Measurements from ENCODE around the gene ADIPOR1. TPM values are rescaled to one million over a fixed set of nuclear protein-coding genes. Genes with fewer than 3 reads are reported as not detected.

ADIPOR1 gene
- total RNA-seq, 2 experiments from 2014 or later: 49.4 to 57.4 TPM

DNA sequence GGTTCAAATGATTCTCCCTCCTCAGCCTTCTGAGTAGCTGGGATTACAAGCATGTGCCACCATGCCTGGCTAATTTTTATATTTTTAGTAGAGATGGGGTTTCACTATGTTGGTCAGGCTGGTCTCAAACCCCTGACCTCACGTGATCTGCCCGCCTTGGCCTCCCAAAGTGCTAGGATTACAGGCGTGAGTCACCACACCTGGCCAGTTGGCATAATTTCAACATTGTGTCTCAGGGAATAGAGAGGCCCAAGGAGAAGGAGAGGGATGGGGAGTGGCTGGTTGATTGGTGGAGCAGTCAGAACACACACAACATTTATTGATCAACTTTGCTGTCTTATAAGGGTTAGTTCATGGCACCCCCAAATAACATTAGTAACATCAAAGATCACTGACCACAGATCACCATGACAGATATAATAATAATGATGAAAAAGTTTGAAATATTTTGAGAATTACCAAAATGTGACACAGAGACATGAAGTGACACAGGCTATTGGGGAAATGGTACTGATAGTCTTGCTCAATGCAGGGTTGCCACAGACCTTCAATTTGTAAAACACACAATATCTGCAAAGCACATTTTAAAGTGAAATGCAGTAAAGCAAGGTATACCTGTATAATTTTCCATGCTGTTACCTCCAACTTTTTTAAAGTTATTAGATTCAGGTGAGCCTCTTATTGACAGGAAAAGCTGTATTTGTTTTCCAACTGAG, 24.8 kb upstream of the ADIPOR1 start:
- Histone ChIP-seq H4K20me1 (ENCODE audit: insufficient read depth, low read length) (no peaks in the 10 kb centered on the region), H2AFZ (ENCODE audit: low read length) (no peak overlapping the region), H3K4me1 (ENCODE audit: insufficient read depth, low read length, poor library complexity, severe bottlenecking) (no peaks in the 10 kb centered on the region), H3K9me3 (ENCODE audit: low read length) (no peaks in the 10 kb centered on the region), H3K4me3 (ENCODE audit: low read depth, low read length, poor library complexity, severe bottlenecking) (no peak overlapping the region), H3K27ac (ENCODE audit: low read depth, low read length, poor library complexity, severe bottlenecking) (no peak overlapping the region), H3K4me2 (ENCODE audit: low read length) (no peak overlapping the region), H3K79me2 (ENCODE audit: insufficient read depth, low read depth, low read length) (no peaks in the 10 kb centered on the region), H3K36me3 (ENCODE audit: insufficient read depth, low read length) (no peaks in the 10 kb centered on the region), H3K9me2 (ENCODE audit: insufficient read depth, low read length) (no peaks in the 10 kb centered on the region)
- no peak for TF ChIP-seq EZH2phosphoT487 (IDR thresholded peaks at IDR 0.05; ENCODE audit: borderline replicate concordance, low read depth, low read length)
- TF ChIP-seq, protein P1, sequence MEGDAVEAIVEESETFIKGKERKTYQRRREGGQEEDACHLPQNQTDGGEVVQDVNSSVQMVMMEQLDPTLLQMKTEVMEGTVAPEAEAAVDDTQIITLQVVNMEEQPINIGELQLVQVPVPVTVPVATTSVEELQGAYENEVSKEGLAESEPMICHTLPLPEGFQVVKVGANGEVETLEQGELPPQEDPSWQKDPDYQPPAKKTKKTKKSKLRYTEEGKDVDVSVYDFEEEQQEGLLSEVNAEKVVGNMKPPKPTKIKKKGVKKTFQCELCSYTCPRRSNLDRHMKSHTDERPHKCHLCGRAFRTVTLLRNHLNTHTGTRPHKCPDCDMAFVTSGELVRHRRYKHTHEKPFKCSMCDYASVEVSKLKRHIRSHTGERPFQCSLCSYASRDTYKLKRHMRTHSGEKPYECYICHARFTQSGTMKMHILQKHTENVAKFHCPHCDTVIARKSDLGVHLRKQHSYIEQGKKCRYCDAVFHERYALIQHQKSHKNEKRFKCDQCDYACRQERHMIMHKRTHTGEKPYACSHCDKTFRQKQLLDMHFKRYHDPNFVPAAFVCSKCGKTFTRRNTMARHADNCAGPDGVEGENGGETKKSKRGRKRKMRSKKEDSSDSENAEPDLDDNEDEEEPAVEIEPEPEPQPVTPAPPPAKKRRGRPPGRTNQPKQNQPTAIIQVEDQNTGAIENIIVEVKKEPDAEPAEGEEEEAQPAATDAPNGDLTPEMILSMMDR (conservative IDR thresholded peaks at IDR 0.05; ENCODE audit: low read length): no peak
- DNase-seq (ENCODE audit: low spot score): no peak
- intact Hi-C loops (cut with micrococcal nuclease; ENCODE audit: unreplicated experiment): no loop called here
- no TSS peak for BruUV-seq (replicated peaks)
- ChIA-PET POLR2A (no interaction called here), CTCF (ENCODE audit: unreplicated experiment) (no interaction called here)

DNA sequence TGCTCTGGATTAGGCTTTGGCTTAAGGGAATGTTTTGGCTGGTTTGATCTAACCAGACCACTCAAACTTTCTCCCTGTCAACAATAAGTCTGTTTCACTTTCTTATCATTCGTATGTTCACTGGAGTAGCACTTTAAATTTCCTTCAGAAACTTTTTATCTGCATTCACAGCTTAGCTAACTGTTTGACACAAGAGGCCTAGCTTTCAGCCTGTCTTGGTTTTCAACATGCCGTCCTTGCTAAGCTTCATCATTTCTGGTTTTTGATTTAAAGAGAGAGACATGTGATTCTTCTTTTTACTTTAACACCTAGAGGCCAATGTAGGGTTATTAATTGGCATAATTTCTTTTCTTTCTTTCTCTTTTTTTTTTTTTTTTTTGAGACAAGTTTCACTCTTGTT, 23.8 kb upstream of the ADIPOR1 start:
- ChIA-PET POLR2A (interaction anchor here (0.7 to 1.0 kb wide), 4 partner anchors 18 to 827 kb away, joined by 3 to 8 read pairs (median 6); no protein-coding TSS in a partner anchor), CTCF (ENCODE audit: unreplicated experiment) (no interaction called here)
- intact Hi-C loops (cut with micrococcal nuclease; ENCODE audit: unreplicated experiment): no loop called here
- Histone ChIP-seq H3K79me2 (ENCODE audit: insufficient read depth, low read depth, low read length) (no peaks in the 10 kb centered on the region), H4K20me1 (ENCODE audit: insufficient read depth, low read length) (no peaks in the 10 kb centered on the region), H3K9me2 (ENCODE audit: insufficient read depth, low read length) (no peaks in the 10 kb centered on the region), H3K4me2 (ENCODE audit: low read length) (no peak overlapping the region), H3K4me3 (ENCODE audit: low read depth, low read length, poor library complexity, severe bottlenecking) (no peak overlapping the region), H3K27ac (ENCODE audit: low read depth, low read length, poor library complexity, severe bottlenecking) (no peak overlapping the region), H2AFZ (ENCODE audit: low read length) (no peak overlapping the region), H3K4me1 (ENCODE audit: insufficient read depth, low read length, poor library complexity, severe bottlenecking) (no peaks in the 10 kb centered on the region), H3K36me3 (ENCODE audit: insufficient read depth, low read length) (no peaks in the 10 kb centered on the region), H3K9me3 (ENCODE audit: low read length) (no peaks in the 10 kb centered on the region)
- TF ChIP-seq, protein P1 (conservative IDR thresholded peaks at IDR 0.05; ENCODE audit: low read length): no peak
- no peak for TF ChIP-seq EZH2phosphoT487 (IDR thresholded peaks at IDR 0.05; ENCODE audit: borderline replicate concordance, low read depth, low read length)
- BruUV-seq (replicated peaks): no TSS peak
- no peak for DNase-seq (ENCODE audit: low spot score)

DNA sequence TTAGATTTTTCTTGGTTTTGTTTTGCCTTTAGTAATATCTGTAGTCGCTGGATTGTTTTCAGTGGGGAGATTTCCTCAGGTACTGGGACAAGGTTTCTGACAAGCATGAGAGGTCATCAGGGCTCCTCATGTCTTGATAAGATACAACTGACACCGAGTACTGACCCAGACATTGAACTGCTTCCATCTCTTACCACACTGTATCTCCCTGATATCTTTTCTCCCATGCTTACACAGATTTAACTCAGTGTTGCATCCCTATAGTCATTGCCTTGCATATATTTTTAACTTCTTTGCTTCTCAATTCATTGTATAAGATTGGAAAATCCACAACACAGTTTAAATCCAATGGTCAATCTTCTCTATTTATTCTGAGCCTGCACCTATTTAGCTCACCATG, 21.3 kb upstream of the ADIPOR1 start:
- POLR2A ChIA-PET: interaction anchor here (1.2 kb wide), 1 partner anchor 16 kb away, joined by 3 read pairs; no protein-coding TSS in a partner anchor
- H3K4me2 ChIP-seq (ENCODE audit: low read length): no peak overlapping the region
- TF ChIP-seq EZH2phosphoT487 (IDR thresholded peaks at IDR 0.05; ENCODE audit: borderline replicate concordance, low read depth, low read length): no peak
- TF ChIP-seq, protein P1 (conservative IDR thresholded peaks at IDR 0.05; ENCODE audit: low read length): no peak
- no peaks in the 10 kb centered on the region for H3K36me3 ChIP-seq (ENCODE audit: insufficient read depth, low read length)
- H4K20me1 ChIP-seq (ENCODE audit: insufficient read depth, low read length): no peaks in the 10 kb centered on the region
- intact Hi-C loops (cut with micrococcal nuclease; ENCODE audit: unreplicated experiment): no loop called here
- no peak for DNase-seq (ENCODE audit: low spot score)
- H3K4me1 ChIP-seq (ENCODE audit: insufficient read depth, low read length, poor library complexity, severe bottlenecking): no peaks in the 10 kb centered on the region
- H3K27ac ChIP-seq (ENCODE audit: low read depth, low read length, poor library complexity, severe bottlenecking): no peak overlapping the region
- no peaks in the 10 kb centered on the region for H3K9me2 ChIP-seq (ENCODE audit: insufficient read depth, low read length)
- no peaks in the 10 kb centered on the region for H3K9me3 ChIP-seq (ENCODE audit: low read length)
- no peaks in the 10 kb centered on the region for H3K79me2 ChIP-seq (ENCODE audit: insufficient read depth, low read depth, low read length)
- no peak overlapping the region for H3K4me3 ChIP-seq (ENCODE audit: low read depth, low read length, poor library complexity, severe bottlenecking)
- H2AFZ ChIP-seq (ENCODE audit: low read length): no peak overlapping the region
- CTCF ChIA-PET (ENCODE audit: unreplicated experiment): no interaction called here
- no TSS peak for BruUV-seq (replicated peaks)
